Right hindlimb (tissue), 1 donor: ENCODE measurements around the gene KRCC1.
"Not testable (repeated sequence)": the region's sequence is repeated elsewhere in the genome, so short reads cannot be mapped to it uniquely, and the experiment has no call there.

Source experiments
- DNase-seq: peaks from one replicate; pipeline ENCODE4 v3.0.0-alpha.2; 2018

KRCC1 gene

GRCh38 chr2:87996570-87996969 is 59.0 kb downstream of the KRCC1 start:
- no peak for DNase-seq

DNA sequence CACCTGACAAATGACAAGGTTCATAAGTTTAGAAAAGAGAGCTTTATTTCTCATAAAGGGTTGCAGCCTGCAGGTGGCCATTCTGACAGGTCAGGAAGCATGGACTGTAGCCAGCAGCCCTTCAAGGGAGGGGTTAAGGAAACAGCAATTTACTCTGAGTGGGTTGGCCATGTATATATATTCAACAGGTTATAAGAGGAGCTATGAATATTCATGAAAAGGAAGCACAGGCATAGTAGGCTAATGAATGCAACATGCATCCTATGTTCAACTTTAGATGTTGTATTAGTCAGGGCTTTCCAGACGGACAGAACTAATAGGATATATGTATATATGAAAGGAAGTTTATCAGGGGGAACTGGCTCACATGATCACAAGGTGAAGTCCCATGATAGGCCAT is 59.8 kb downstream of the KRCC1 start:
- DNase-seq, result no peak

DNA sequence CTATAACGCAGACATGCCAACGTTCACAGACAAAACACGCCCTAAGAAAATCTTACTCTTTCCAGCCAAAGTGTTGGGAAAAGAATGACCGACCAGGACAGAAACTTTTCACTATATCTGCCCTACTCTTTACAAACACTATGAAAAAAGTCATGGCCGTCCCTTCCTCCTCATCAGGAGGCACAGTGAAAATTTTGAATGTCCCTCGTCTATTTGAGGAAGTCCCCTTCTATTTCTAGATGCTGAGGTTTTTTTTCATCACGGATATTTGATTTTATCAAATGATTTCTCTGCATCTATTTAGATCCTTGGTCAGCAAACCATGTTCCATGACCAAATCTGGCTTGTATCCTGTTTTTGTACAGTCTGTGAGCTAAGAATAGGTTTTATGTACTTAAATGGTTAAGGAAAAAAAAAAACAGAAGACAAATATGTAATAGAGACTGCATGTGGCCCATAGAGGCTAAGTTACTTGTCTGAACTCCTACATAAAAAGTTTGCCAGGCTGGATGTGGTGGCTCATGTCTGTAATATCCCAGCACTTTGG is 61.2 kb downstream of the KRCC1 start:
- DNase-seq, result not testable (repeated sequence)

DNA sequence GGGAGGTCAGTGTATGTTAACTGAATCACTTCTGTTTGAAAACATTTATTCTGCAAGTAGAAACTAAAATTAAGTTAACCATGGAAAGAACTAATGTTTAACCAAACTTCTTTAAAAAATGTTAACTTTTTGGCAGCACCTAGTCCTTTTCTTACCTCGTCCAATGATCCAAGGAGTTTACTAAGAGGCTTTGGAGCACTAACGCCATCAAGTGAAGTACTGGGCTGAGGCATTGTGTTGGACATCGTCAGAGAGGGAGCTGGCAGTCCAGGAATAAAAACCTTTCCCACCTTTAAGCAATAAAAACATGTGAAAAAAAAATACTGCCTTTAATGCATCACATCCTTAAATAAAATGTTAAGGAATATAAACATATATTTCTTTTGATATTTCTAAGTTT is 63.0 kb downstream of the KRCC1 start:
- not testable (repeated sequence) for DNase-seq

GRCh38 chr2:87987473-87987872 is 68.1 kb downstream of the KRCC1 start:
- not testable (repeated sequence) for DNase-seq

- DNase-seq, result not testable (repeated sequence)
These were observed 69.7 kb downstream of the KRCC1 start for GRCh38 chr2:87985902-87986301.

- DNase-seq, result not testable (repeated sequence)
These were observed 74.4 kb downstream of the KRCC1 start for GRCh38 chr2:87981182-87981581.
